IPS DF 4.7 (cell line): Measurements from ENCODE around the gene CXCL11.
"Not testable (repeated sequence)": the region's sequence is repeated elsewhere in the genome, so short reads cannot be mapped to it uniquely, and the experiment has no call there.

Source experiments
- DNase-seq: peaks from one replicate; pipeline ENCODE4 v3.0.0-alpha.2; 2013; ENCODE audit warnings: low spot score; ENCODE audit errors: extremely low read depth

CXCL11 gene

DNA sequence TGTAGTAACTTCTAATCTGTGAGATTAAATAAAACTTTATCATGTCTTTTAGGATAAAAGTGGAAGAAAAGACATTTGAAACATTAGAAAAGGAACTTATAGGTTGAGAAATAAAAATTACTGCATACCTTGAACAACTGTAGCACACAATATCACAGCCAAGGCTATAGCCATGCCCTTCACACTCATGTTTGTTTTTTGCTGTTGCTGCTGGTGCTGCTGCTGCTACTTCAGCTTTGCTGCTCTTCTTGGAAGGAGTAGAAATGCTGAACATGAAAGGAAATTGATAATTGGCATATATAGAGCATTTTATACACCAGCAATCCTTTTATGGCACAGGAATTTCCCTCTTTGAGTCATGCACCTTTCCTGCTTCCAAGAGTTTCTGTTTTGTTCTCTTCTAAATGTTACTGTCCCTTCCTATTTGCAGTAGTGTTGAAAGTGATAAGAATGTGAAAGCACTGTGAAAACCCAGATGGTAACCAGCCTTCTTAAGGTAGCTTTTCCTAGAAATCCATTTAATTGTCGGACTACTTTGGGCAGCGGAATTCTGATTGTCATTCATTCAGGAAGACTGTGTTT is at the start of gene CXCL11:
Gene CXCL11, minus strand, starts transcription at position 272 of the 582 bp plus-strand sequence. Its CDS starts 83 bp downstream, at position 189.
- no peak for DNase-seq

GRCh38 chr4:76084542-76084941 is 48.7 kb upstream of the CXCL11 start:
- no peak for DNase-seq

DNA sequence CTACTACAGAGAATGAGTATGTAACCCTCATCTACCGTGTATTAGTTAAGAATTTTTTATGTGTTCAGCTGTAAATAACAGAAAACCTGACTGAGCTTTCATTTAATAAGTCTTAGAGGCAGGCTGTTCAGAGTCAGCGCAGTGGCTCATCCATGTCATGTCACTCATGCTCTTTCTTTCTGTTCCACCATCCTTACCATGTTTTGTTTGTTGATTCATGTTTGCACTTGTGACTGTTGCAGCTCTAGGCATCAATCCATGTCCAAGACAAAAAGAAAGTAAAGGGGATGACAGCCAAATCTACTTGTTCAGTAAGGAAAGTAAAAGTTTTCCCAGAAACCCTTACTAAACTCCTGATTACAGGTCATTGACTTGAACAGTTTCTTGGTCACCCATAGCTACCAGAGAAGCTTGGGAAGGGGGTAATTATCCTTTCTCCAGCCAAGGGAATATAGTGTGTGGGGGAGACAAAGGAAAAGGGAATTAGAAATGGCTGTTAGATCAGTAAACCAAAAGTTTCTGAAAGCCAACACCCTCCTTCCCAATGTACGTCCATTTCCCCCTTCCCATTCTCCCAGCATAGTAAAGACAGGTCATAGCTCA is 47.6 kb upstream of the CXCL11 start:
- DNase-seq: no peak

DNA sequence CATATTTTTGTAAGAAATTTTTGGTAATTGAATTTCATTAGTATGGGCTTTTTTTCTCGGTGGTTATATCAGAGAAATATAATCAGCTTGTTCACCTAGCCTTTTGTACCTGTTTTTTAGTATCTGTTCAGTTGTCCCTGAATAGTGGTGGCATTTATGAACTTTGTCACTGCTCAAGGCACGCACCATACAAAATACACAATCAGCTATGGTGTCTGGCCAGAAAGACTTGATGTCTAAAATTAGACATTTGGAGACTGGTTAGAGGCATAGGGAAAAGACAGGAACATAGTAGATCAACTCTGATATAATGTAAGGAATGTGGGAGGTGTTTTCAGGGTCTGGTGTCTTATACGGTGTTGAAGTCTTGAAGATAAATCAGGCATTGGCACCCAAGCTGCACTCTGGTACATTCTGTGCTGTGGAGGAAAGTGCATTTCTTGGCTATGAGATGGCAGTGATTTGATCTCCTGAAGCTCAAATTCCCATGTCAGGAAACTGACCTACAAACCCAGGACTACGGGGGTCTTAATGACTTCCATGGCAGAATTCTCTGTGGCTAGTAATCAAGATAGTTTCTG is 42.3 kb upstream of the CXCL11 start:
- DNase-seq: no peak

- no peak for DNase-seq
These were observed 39.2 kb upstream of the CXCL11 start for GRCh38 chr4:76074993-76075600.

GRCh38 chr4:76074468-76074867 is 38.6 kb upstream of the CXCL11 start, which contains the start of gene ART3:
TSS of gene ART3 (plus strand) at chr4:76074709. CDS start at chr4:76075890, 1,181 bp downstream.
- DNase-seq: no peak

DNA sequence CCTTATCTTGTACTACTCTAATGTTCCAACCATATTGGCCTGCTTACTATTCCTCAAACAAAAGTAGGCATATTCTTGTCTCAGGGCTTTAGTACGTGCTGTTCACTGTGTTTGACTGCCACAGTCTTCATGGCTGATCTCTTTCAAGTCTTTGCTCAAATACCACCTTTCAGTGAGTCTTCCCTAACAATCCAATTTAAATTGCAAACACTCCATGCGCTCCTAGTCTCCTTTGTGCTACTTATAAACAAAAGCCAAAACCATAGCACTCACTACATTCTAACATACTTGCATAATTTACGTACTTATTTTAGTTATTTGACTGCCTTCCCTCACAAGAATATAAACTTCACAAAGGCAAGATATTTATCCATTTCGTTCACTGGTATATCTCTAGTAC is 36.9 kb upstream of the CXCL11 start:
- DNase-seq: peak; percentile 44

DNA sequence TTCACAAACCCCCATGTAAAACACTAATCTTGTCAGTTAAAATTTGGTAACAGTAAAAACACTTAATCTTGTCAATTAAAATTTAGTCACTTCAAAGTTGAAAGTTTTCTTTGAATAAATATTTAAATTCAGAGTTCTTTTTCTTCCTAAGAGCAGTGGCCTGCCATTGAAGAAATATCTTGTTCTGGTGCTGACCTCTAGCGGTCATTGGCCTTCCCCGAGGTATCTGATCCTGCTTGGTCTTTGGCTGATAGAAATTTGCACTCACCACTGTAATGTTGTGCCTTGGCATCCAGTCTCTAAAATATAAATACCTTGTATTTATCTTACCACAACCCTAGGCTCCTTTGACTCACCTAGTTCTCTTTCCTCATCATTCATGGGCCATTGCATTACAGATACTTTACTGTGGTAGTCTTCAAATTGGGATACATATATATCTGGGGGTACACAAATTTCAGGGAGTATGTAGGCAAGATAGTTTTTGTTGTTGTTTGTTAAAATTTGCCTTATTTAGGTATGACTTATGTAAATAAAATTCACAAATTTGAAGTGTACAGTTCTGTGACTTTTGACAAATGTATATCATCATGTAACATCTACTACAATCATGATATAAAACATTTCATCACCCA is 31.9 kb upstream of the CXCL11 start:
- peak; percentile 49 for DNase-seq

- no peak for DNase-seq
These were observed 30.7 kb upstream of the CXCL11 start for GRCh38 chr4:76066546-76066945.

GRCh38 chr4:76061982-76062381 is 26.1 kb upstream of the CXCL11 start:
- no peak for DNase-seq

DNA sequence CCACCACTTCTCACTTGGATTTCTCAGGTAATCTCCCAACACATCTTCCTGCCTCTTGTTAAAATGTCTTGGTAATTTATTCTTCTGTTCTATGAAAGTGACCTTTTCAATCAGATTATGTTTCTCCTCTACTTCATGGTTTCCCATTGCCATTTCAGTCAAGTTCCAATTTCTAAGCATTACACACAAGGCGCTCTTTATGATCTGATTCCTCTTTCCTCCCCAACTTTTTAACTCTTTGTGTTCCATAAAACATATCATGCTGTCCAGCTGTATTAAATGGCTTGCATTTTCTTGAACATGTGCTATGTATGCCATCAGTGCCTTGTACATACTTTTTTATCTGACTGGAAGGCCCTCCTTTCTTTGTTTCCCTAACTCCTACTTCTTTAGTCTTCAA is 25.6 kb upstream of the CXCL11 start:
- DNase-seq: no peak

- DNase-seq: no peak
These were observed 24.6 kb upstream of the CXCL11 start for GRCh38 chr4:76060506-76060905.

- no peak for DNase-seq
These were observed 23.9 kb upstream of the CXCL11 start for GRCh38 chr4:76059750-76060149.

DNA sequence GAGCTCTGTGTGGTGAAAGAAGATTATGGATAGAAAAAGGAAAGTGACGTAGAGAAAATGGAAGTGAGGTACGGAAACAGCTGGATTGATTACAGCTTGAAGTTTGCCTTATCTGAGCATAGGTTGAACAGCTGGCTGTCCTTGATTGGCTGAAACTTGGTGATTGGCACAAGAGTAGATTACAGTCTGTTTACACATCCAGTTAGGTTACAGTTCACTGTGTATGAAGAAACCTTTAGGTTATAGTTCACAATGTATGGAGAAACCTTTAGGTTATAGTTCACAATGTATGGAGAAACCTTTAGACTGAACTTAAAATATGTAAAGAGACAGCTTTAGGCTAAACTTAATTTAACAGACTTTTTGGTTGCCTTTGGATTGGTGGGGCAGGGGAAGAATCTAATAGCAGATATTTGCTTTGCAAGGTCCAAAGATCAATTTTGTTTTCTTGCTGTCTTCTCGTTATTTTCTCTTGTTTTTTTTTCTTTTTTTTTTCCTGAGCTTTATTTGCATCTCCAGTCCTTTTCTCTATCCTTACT is 23.1 kb upstream of the CXCL11 start:
- no peak for DNase-seq

DNA sequence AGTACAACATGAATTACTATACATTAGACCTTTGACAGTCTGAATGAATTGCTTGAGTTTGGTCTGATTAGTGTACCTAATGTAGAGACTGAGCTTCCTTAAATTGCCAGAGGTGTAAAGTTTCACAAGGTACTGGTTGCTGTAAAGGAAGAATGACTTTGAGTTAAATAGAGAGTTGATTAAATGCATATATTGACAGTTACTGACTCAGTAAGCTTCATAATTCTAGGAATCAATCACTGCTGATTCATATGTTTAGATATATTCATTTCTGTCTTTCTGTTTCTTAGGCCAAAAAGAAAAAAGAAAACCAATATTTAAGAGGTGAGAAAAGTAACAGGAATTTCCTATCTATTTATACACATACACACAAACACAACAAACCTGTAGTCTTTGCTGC is 22.4 kb upstream of the CXCL11 start:
- no peak for DNase-seq

GRCh38 chr4:76055421-76055820 is 19.6 kb upstream of the CXCL11 start:
- DNase-seq: no peak

- DNase-seq: no peak
These were observed 19.1 kb upstream of the CXCL11 start for GRCh38 chr4:76055016-76055415.

GRCh38 chr4:76053730-76054129 is 17.9 kb upstream of the CXCL11 start:
- DNase-seq: no peak

DNA sequence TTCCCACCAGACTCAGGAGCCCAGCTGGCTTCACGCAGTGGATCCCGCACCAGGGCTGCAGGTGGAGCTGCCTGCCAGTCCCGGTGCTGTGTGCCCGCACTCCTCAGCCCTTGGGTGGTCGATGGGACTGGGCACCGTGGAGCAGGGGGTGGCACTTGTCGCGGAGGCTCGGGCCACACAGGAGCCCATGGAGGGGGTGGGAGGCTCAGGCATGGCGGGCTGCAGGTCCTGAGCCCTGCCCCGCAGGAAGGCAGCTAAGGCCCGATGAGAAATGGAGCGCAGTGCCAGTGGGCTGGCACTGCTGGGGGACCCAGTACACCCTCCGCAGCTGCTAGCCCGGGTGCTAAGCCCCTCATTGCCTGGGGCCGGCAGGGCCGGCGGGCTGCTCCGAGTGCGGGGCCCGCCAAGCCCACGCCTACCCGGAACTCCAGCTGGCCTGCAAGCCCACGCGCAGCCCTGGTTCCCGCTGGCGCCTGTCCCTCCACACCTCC is 14.7 kb upstream of the CXCL11 start:
- not testable (repeated sequence) for DNase-seq

GRCh38 chr4:76049860-76050416 is 14.1 kb upstream of the CXCL11 start:
- DNase-seq: not testable (repeated sequence)

DNA sequence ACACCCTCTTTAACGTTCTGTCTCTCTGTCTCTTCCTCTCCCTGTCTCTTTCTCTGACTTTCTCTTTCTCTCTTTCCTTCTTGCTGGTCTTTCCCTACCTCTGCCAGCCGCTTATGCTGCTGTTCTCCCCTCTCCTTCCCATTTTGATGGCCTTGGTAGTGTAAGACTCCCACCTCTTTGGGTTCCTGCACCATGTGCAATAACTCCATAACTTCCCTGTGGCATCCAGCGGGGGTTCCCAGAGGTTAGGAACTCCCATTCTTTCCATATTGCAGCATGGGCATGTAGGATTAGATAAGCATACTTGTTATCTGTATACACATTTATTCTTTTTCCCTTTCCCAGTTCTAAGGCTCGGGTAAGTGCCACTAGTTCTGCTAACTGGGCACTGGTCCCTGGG is 8.8 kb upstream of the CXCL11 start:
- DNase-seq: not testable (repeated sequence)
